HG03565 (cell line): ENCODE data around the gene DHODH.

Experiments used
- ATAC-seq: cut with Tn5 transposase; IDR thresholded peaks from one replicate; pipeline ENCODE4 v1.9.1; 2021; ENCODE audit warnings: mild to moderate bottlenecking, moderate library complexity; ENCODE audit not compliant: unreplicated experiment

DHODH gene

GRCh38 chr16:72013389-72013788 is 4.8 kb downstream of the DHODH start:
- ATAC-seq = no peak

- no peak for ATAC-seq
Observed at GRCh38 chr16:72013888-72014581, 5.5 kb downstream of the DHODH start.

GRCh38 chr16:72014675-72015074 is 6.1 kb downstream of the DHODH start:
- no peak for ATAC-seq

- no peak for ATAC-seq
Observed at GRCh38 chr16:72015124-72015523, 6.6 kb downstream of the DHODH start.

GRCh38 chr16:72018470-72018869 is 9.9 kb downstream of the DHODH start:
- ATAC-seq = no peak

GRCh38 chr16:72021043-72021442 is 12.5 kb downstream of the DHODH start:
- no peak for ATAC-seq

- ATAC-seq = no peak
Observed at GRCh38 chr16:72022127-72022526, 13.6 kb downstream of the DHODH start.

- ATAC-seq = no peak
Observed at GRCh38 chr16:72023962-72024361, 15.4 kb downstream of the DHODH start.

GRCh38 chr16:72024862-72025382 is 16.4 kb downstream of the DHODH start:
- no peak for ATAC-seq

- ATAC-seq = no peak
Observed at GRCh38 chr16:72025404-72026114, 17.0 kb downstream of the DHODH start.

- no peak for ATAC-seq
Observed at GRCh38 chr16:72027669-72028378, 19.3 kb downstream of the DHODH start.

GRCh38 chr16:72029567-72030271 is 21.2 kb downstream of the DHODH start:
- no peak for ATAC-seq

GRCh38 chr16:72033437-72033836 is 24.9 kb downstream of the DHODH start:
- no peak for ATAC-seq

- ATAC-seq = no peak
Observed at GRCh38 chr16:72036098-72036497, 27.6 kb downstream of the DHODH start.

GRCh38 chr16:72042157-72042660 is 33.7 kb downstream of the DHODH start:
- no peak for ATAC-seq

- no peak for ATAC-seq
Observed at GRCh38 chr16:72043058-72043457, 34.5 kb downstream of the DHODH start.

GRCh38 chr16:72043539-72043938 is 35.0 kb downstream of the DHODH start:
- ATAC-seq = no peak

- ATAC-seq = no peak
Observed at GRCh38 chr16:72044296-72044695, 35.8 kb downstream of the DHODH start.

- ATAC-seq = no peak
Observed at GRCh38 chr16:72044825-72045359, 36.3 kb downstream of the DHODH start.

- no peak for ATAC-seq
Observed at GRCh38 chr16:72049110-72049509, 40.6 kb downstream of the DHODH start.
